HG03108 (cell line): ENCODE data around the gene EML1.

ENCODE experiments used
- ATAC-seq: cut with Tn5 transposase; IDR thresholded peaks from one replicate; pipeline ENCODE4 v1.9.1; 2021; ENCODE audit warnings: moderate library complexity; ENCODE audit not compliant: unreplicated experiment

The EML1 gene

GRCh38 chr14:99821519-99822508, 28.6 kb downstream of the EML1 start:
- ATAC-seq = no peak

GRCh38 chr14:99822800-99823455, 29.7 kb downstream of the EML1 start:
- ATAC-seq = no peak

GRCh38 chr14:99824776-99825175, 31.6 kb downstream of the EML1 start:
- no peak for ATAC-seq

GRCh38 chr14:99829450-99829849, 36.2 kb downstream of the EML1 start:
- no peak for ATAC-seq

- ATAC-seq = no peak
Measured at GRCh38 chr14:99831303-99831702, 38.1 kb downstream of the EML1 start.

- ATAC-seq = no peak
Measured at GRCh38 chr14:99831903-99832685, 38.9 kb downstream of the EML1 start.

- no peak for ATAC-seq
Measured at GRCh38 chr14:99837822-99838221, 44.6 kb downstream of the EML1 start.

GRCh38 chr14:99838639-99839134, 45.5 kb downstream of the EML1 start:
- ATAC-seq = no peak

- ATAC-seq = no peak
Measured at GRCh38 chr14:99839696-99840095, 46.5 kb downstream of the EML1 start.

- no peak for ATAC-seq
Measured at GRCh38 chr14:99840265-99840664, 47.1 kb downstream of the EML1 start.

- no peak for ATAC-seq
Measured at GRCh38 chr14:99840774-99841305, 47.6 kb downstream of the EML1 start.

- ATAC-seq = no peak
Measured at GRCh38 chr14:99841436-99842071, 48.3 kb downstream of the EML1 start.

GRCh38 chr14:99842141-99842540, 48.9 kb downstream of the EML1 start:
- no peak for ATAC-seq

- no peak for ATAC-seq
Measured at GRCh38 chr14:99846808-99847207, 53.6 kb downstream of the EML1 start.

- ATAC-seq = no peak
Measured at GRCh38 chr14:99850709-99851108, 57.5 kb downstream of the EML1 start.

GRCh38 chr14:99852578-99852977, 59.4 kb downstream of the EML1 start:
- ATAC-seq = no peak

GRCh38 chr14:99853206-99853605, 60.0 kb downstream of the EML1 start:
- no peak for ATAC-seq

GRCh38 chr14:99854831-99855230, 61.6 kb downstream of the EML1 start:
- no peak for ATAC-seq

GRCh38 chr14:99855271-99855670, 62.1 kb downstream of the EML1 start:
- ATAC-seq = no peak

GRCh38 chr14:99857551-99857950, 64.3 kb downstream of the EML1 start:
- no peak for ATAC-seq
